ENCODE results near the gene CAMKMT.

The CAMKMT gene

GRCh38 chr2:44813165-44813564, 451.4 kb downstream of the CAMKMT start:
- H3K4me2 ChIP-seq (ENCODE audit: low read depth, low read length, poor library complexity, severe bottlenecking) = no peak overlapping the region
- no peaks in the 10 kb centered on the region for H3K36me3 ChIP-seq (ENCODE audit: low read length)
- TF ChIP-seq CTCF (IDR thresholded peaks at IDR 0.05; ENCODE audit: insufficient read depth, low read length, poor library complexity, severe bottlenecking) = no peak
- no peak for TF ChIP-seq EZH2phosphoT487 (conservative IDR thresholded peaks at IDR 0.05; ENCODE audit: low read length)
- no peaks in the 10 kb centered on the region for H3K79me2 ChIP-seq (ENCODE audit: insufficient read depth, low read length)
- H3K9me3 ChIP-seq (ENCODE audit: insufficient read depth, low read length) = no peaks in the 10 kb centered on the region
- H3K27me3 ChIP-seq (ENCODE audit: low read length) = no peaks in the 10 kb centered on the region
- H3K9me2 ChIP-seq (replicated peaks; ENCODE audit: insufficient read depth, low read length) = no peaks in the 10 kb centered on the region
- H3K27ac ChIP-seq (ENCODE audit: low read depth, low read length) = no peak overlapping the region
- H3K4me3 ChIP-seq (ENCODE audit: insufficient read depth, low read length, poor library complexity, severe bottlenecking) = no peak overlapping the region
- no peaks in the 10 kb centered on the region for H4K20me1 ChIP-seq (ENCODE audit: low read depth, low read length)
- no peaks in the 10 kb centered on the region for H3F3A ChIP-seq (ENCODE audit: insufficient read depth)
- no peak overlapping the region for H3K9ac ChIP-seq (ENCODE audit: low read length)
- no peak overlapping the region for H2AFZ ChIP-seq (ENCODE audit: low read depth, low read length, severe bottlenecking)

- Histone ChIP-seq H4K20me1 (ENCODE audit: low read depth, low read length) (no peaks in the 10 kb centered on the region), H3K4me2 (ENCODE audit: low read depth, low read length, poor library complexity, severe bottlenecking) (no peak overlapping the region), H3F3A (ENCODE audit: insufficient read depth) (no peaks in the 10 kb centered on the region), H3K27me3 (ENCODE audit: low read length) (no peaks in the 10 kb centered on the region), H3K27ac (ENCODE audit: low read depth, low read length) (no peak overlapping the region), H3K79me2 (ENCODE audit: insufficient read depth, low read length) (no peaks in the 10 kb centered on the region), H3K9me2 (replicated peaks; ENCODE audit: insufficient read depth, low read length) (no peaks in the 10 kb centered on the region), H3K9ac (ENCODE audit: low read length) (no peak overlapping the region), H3K36me3 (ENCODE audit: low read length) (no peaks in the 10 kb centered on the region), H2AFZ (ENCODE audit: low read depth, low read length, severe bottlenecking) (no peak overlapping the region), H3K4me3 (ENCODE audit: insufficient read depth, low read length, poor library complexity, severe bottlenecking) (no peak overlapping the region), H3K9me3 (ENCODE audit: insufficient read depth, low read length) (no peaks in the 10 kb centered on the region)
- TF ChIP-seq EZH2phosphoT487 (conservative IDR thresholded peaks at IDR 0.05; ENCODE audit: low read length) (no peak), CTCF (IDR thresholded peaks at IDR 0.05; ENCODE audit: insufficient read depth, low read length, poor library complexity, severe bottlenecking) (no peak)
Measured at GRCh38 chr2:44813658-44814057, 451.9 kb downstream of the CAMKMT start.

- Histone ChIP-seq H3K9me3 (ENCODE audit: insufficient read depth, low read length) (no peaks in the 10 kb centered on the region), H3K27me3 (ENCODE audit: low read length) (no peaks in the 10 kb centered on the region), H3K79me2 (ENCODE audit: insufficient read depth, low read length) (no peaks in the 10 kb centered on the region), H2AFZ (ENCODE audit: low read depth, low read length, severe bottlenecking) (no peak overlapping the region), H3K4me2 (ENCODE audit: low read depth, low read length, poor library complexity, severe bottlenecking) (no peak overlapping the region), H3K36me3 (ENCODE audit: low read length) (no peaks in the 10 kb centered on the region), H3K9ac (ENCODE audit: low read length) (no peak overlapping the region), H3F3A (ENCODE audit: insufficient read depth) (no peaks in the 10 kb centered on the region), H4K20me1 (ENCODE audit: low read depth, low read length) (no peaks in the 10 kb centered on the region), H3K4me3 (ENCODE audit: insufficient read depth, low read length, poor library complexity, severe bottlenecking) (no peak overlapping the region), H3K9me2 (replicated peaks; ENCODE audit: insufficient read depth, low read length) (no peaks in the 10 kb centered on the region), H3K27ac (ENCODE audit: low read depth, low read length) (no peak overlapping the region)
- TF ChIP-seq CTCF (IDR thresholded peaks at IDR 0.05; ENCODE audit: insufficient read depth, low read length, poor library complexity, severe bottlenecking) = no peak
- TF ChIP-seq EZH2phosphoT487 (conservative IDR thresholded peaks at IDR 0.05; ENCODE audit: low read length) = no peak
Measured at GRCh38 chr2:44817256-44817655, 455.5 kb downstream of the CAMKMT start.
